Stomach (tissue), 4 donors: Measurements from ENCODE around the gene NFE2L3.
"Not testable (repeated sequence)": the region's sequence is repeated elsewhere in the genome, so short reads cannot be mapped to it uniquely, and the experiment has no call there.

Experiments
- CTCF ChIP-seq, 7 experiments: fragments of 450-650 bp in 4 of 7; fragments of 200-600 bp in 3 of 7; sonication (generic) in 3 of 7; IDR thresholded peaks; one replicate each; pipeline ENCODE4 v1.5.1; 2016 to 2019; ENCODE audit warnings: antibody characterized with exemption in 7 of 7, control low read depth in 2 of 7, mild to moderate bottlenecking in 1 of 7
- EP300 ChIP-seq: sonication (generic); formaldehyde crosslinking; IDR thresholded peaks from one replicate; pipeline ENCODE4 v1.6.1; 2017; ENCODE audit warnings: antibody characterized with exemption
- POLR2A ChIP-seq, 4 donors: fragments of 450-650 bp; IDR thresholded peaks; one replicate each; pipeline ENCODE4 v1.6.1; 2016; ENCODE audit warnings: antibody characterized with exemption in 4 of 4, control low read depth in 2 of 4, mild to moderate bottlenecking in 1 of 4, moderate library complexity in 1 of 4

- not testable (repeated sequence) for TF ChIP-seq CTCF (IDR thresholded peaks at IDR 0.05); POLR2A (IDR thresholded peaks at IDR 0.05); EP300
These were observed 25.3 kb downstream of the NFE2L3 start for GRCh38 chr7:26177269-26177668.
